GM12874 (cell line): ENCODE results near the gene CACNB2.

Experiments used
- CTCF ChIP-seq: IDR thresholded peaks from 2 replicates; pipeline ENCODE4 v1.5.1; 2011; ENCODE audit warnings: low read depth, mild to moderate bottlenecking, control low read depth, low read length, moderate library complexity; ENCODE audit not compliant: insufficient read depth

Gene CACNB2

GRCh38 chr10:18429335-18429734 is 289.1 kb downstream of the CACNB2 start:
- TF ChIP-seq CTCF: no peak

GRCh38 chr10:18436902-18437301 is 296.7 kb downstream of the CACNB2 start:
- no peak for TF ChIP-seq CTCF

GRCh38 chr10:18437486-18437885 is 297.3 kb downstream of the CACNB2 start:
- TF ChIP-seq CTCF: no peak

- no peak for TF ChIP-seq CTCF
These were observed 298.3 kb downstream of the CACNB2 start for GRCh38 chr10:18438361-18439126.

- no peak for TF ChIP-seq CTCF
These were observed 299.4 kb downstream of the CACNB2 start for GRCh38 chr10:18439601-18440000.

- no peak for TF ChIP-seq CTCF
These were observed 306.0 kb downstream of the CACNB2 start for GRCh38 chr10:18446205-18446604.

GRCh38 chr10:18449611-18450026 is 309.4 kb downstream of the CACNB2 start:
- no peak for TF ChIP-seq CTCF

- no peak for TF ChIP-seq CTCF
These were observed 310.1 kb downstream of the CACNB2 start for GRCh38 chr10:18450298-18450697.
